ENCODE data around the gene RNASET2. TPM values are rescaled to one million over a fixed set of nuclear protein-coding genes. Genes with fewer than 3 reads are reported as not detected.

RNASET2 gene
- total and polyA plus RNA-seq, 4 donors: 17.7 to 37.2 (median 25.0) TPM

GRCh38 chr6:166998256-166999144 lies 42.1 kb upstream of the RNASET2 start:
- Histone ChIP-seq H3K4me1 (ENCODE audit: control insufficient read depth in 4 of 4, insufficient read depth in 4 of 4, low read length in 3 of 4) (peaks cover 5 to 54% (median 43%) of the 10 kb centered on the region in 4 donors), H3K27me3 (ENCODE audit: control insufficient read depth in 4 of 4, insufficient read depth in 4 of 4, low read length in 3 of 4) (no peaks in the 10 kb centered on the region), H3K27ac (ENCODE audit: low read depth in 1 of 2, low read length in 2 of 2) (peak overlapping the region; percentile 74 to 85), H3K9ac (ENCODE audit: low read depth in 1 of 2, low read length in 2 of 2) (peak overlapping the region in 1 of 2 donors; percentile 42), H3K9me3 (ENCODE audit: control insufficient read depth in 4 of 4, low read length in 3 of 4) (no peaks in the 10 kb centered on the region), H3K4me3 (ENCODE audit: low read depth in 1 of 3, low read length in 3 of 3) (peak overlapping the region; percentile 68 to 98 (median 93)), H3K36me3 (ENCODE audit: control insufficient read depth in 4 of 4, insufficient read depth in 3 of 4, low read depth in 1 of 4, low read length in 3 of 4) (no peaks in the 10 kb centered on the region)
- TF ChIP-seq SP1 (IDR thresholded peaks at IDR 0.05): no peak
- WGBS: under 1% methylated on average over 96 of the region's 96 CpGs
- DNase-seq (ENCODE audit: low spot score): peak; percentile 41

GRCh38 chr6:166997768-166998255 lies 41.5 kb upstream of the RNASET2 start:
- Histone ChIP-seq H3K36me3 (ENCODE audit: control insufficient read depth in 4 of 4, insufficient read depth in 3 of 4, low read depth in 1 of 4, low read length in 3 of 4) (no peaks in the 10 kb centered on the region), H3K27me3 (ENCODE audit: control insufficient read depth in 4 of 4, insufficient read depth in 4 of 4, low read length in 3 of 4) (no peaks in the 10 kb centered on the region), H3K9ac (ENCODE audit: low read depth in 1 of 2, low read length in 2 of 2) (peak overlapping the region in 1 of 2 donors; percentile 26), H3K9me3 (ENCODE audit: control insufficient read depth in 4 of 4, low read length in 3 of 4) (no peaks in the 10 kb centered on the region), H3K27ac (ENCODE audit: low read depth in 1 of 2, low read length in 2 of 2) (peak overlapping the region; percentile 79 to 80), H3K4me3 (ENCODE audit: low read depth in 1 of 3, low read length in 3 of 3) (peak overlapping the region; percentile 27 to 98 (median 93)), H3K4me1 (ENCODE audit: control insufficient read depth in 4 of 4, insufficient read depth in 4 of 4, low read length in 3 of 4) (peaks cover 5 to 52% (median 40%) of the 10 kb centered on the region in 4 donors)
- DNase-seq (ENCODE audit: low spot score): peak; percentile 49
- TF ChIP-seq REST (IDR thresholded peaks at IDR 0.05) (no peak), RAD21 (IDR thresholded peaks at IDR 0.05) (peak in 1 of 2 donors; percentile 50), SP1 (IDR thresholded peaks at IDR 0.05) (no peak), FOXA1 (IDR thresholded peaks at IDR 0.05) (no peak), HNF4A (conservative IDR thresholded peaks at IDR 0.05) (no peak), TAF1 (conservative IDR thresholded peaks at IDR 0.05) (no peak), MAX (IDR thresholded peaks at IDR 0.05) (no peak), NR2F2 (IDR thresholded peaks at IDR 0.05) (no peak), RXRA (IDR thresholded peaks at IDR 0.05) (no peak), HNF4G (IDR thresholded peaks at IDR 0.05) (no peak), YY1 (IDR thresholded peaks at IDR 0.05) (peak; percentile 23), EGR1 (IDR thresholded peaks at IDR 0.05; ENCODE audit: low read depth in 2 of 2) (no peak), JUND (IDR thresholded peaks at IDR 0.05) (no peak), FOXA2 (IDR thresholded peaks at IDR 0.05) (no peak), GABPA (IDR thresholded peaks at IDR 0.05 in 1 of 2, conservative IDR thresholded peaks at IDR 0.05 in 1 of 2) (no peak)
- TF ChIP-seq, protein P1, sequence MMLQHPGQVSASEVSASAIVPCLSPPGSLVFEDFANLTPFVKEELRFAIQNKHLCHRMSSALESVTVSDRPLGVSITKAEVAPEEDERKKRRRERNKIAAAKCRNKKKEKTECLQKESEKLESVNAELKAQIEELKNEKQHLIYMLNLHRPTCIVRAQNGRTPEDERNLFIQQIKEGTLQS (IDR thresholded peaks at IDR 0.05): no peak
- TF ChIP-seq, protein P2, sequence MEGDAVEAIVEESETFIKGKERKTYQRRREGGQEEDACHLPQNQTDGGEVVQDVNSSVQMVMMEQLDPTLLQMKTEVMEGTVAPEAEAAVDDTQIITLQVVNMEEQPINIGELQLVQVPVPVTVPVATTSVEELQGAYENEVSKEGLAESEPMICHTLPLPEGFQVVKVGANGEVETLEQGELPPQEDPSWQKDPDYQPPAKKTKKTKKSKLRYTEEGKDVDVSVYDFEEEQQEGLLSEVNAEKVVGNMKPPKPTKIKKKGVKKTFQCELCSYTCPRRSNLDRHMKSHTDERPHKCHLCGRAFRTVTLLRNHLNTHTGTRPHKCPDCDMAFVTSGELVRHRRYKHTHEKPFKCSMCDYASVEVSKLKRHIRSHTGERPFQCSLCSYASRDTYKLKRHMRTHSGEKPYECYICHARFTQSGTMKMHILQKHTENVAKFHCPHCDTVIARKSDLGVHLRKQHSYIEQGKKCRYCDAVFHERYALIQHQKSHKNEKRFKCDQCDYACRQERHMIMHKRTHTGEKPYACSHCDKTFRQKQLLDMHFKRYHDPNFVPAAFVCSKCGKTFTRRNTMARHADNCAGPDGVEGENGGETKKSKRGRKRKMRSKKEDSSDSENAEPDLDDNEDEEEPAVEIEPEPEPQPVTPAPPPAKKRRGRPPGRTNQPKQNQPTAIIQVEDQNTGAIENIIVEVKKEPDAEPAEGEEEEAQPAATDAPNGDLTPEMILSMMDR (IDR thresholded peaks at IDR 0.05; ENCODE audit: low read depth, low read length, missing input control): peak; percentile 50
- TF ChIP-seq, protein P3, sequence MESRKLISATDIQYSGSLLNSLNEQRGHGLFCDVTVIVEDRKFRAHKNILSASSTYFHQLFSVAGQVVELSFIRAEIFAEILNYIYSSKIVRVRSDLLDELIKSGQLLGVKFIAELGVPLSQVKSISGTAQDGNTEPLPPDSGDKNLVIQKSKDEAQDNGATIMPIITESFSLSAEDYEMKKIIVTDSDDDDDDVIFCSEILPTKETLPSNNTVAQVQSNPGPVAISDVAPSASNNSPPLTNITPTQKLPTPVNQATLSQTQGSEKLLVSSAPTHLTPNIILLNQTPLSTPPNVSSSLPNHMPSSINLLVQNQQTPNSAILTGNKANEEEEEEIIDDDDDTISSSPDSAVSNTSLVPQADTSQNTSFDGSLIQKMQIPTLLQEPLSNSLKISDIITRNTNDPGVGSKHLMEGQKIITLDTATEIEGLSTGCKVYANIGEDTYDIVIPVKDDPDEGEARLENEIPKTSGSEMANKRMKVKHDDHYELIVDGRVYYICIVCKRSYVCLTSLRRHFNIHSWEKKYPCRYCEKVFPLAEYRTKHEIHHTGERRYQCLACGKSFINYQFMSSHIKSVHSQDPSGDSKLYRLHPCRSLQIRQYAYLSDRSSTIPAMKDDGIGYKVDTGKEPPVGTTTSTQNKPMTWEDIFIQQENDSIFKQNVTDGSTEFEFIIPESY (IDR thresholded peaks at IDR 0.05): no peak
- WGBS: 4% methylated on average over 38 of the region's 38 CpGs

All from liver (tissue), 9 donors.